Stimulated activated CD4-positive, alpha-beta T cell treated with anti-CD3 and anti-CD28 coated beads, Interleukin-2, amount 100 ng/mL, for 24 hours (primary cell): Measurements from ENCODE around the gene CNTF.
"Not testable (repeated sequence)": the region's sequence is repeated elsewhere in the genome, so short reads cannot be mapped to it uniquely, and the experiment has no call there.

Experiments
- DNase-seq, 2 donors: peaks; one replicate each; pipeline ENCODE4 v3.0.0-alpha.2; 2020

Gene CNTF, protein sequence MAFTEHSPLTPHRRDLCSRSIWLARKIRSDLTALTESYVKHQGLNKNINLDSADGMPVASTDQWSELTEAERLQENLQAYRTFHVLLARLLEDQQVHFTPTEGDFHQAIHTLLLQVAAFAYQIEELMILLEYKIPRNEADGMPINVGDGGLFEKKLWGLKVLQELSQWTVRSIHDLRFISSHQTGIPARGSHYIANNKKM

DNA sequence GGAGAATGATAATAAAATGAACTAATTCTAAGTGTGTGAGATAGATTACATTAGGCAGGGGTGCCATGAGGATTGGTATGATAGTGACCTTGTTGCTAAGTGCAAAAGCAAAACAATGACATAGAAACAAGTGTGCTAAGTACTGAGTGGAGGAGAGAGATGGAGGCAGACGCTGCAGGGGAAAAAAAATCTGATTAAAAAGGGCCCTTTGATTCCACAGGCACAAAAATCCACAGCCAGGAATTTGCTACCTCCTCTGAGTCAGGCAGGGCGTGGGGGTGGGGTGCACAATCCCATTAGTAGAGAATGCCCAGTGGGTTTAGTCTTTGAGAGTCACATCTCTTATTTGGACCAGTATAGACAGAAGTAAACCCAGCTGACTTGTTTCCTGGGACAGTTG lies at the start of gene CNTF:
Gene CNTF (plus strand): TSS at position 322 of the 400 bp plus-strand sequence. CDS start 88 bp downstream, outside the sequence.
- DNase-seq = no peak

DNA sequence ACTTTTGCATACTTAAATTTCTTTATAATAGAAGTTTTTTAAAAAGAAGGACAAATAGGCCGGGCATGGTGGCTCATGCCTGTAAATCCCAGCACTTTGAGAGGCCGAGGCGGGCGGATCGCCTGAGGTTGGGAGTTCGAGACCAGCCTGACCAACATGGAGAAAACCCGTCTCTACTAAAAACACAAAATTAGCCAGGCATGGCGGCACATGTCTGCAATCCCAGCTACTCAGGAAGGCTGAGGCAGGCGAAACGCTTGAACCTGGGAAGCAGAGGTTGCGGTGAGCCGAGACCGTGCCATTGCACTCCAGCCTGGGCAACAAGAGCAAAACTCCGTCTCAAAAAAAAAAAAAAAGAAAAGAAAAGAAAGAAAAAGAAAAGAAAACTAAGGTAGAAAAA lies 49.6 kb upstream of the CNTF start:
- DNase-seq = not testable (repeated sequence)

DNA sequence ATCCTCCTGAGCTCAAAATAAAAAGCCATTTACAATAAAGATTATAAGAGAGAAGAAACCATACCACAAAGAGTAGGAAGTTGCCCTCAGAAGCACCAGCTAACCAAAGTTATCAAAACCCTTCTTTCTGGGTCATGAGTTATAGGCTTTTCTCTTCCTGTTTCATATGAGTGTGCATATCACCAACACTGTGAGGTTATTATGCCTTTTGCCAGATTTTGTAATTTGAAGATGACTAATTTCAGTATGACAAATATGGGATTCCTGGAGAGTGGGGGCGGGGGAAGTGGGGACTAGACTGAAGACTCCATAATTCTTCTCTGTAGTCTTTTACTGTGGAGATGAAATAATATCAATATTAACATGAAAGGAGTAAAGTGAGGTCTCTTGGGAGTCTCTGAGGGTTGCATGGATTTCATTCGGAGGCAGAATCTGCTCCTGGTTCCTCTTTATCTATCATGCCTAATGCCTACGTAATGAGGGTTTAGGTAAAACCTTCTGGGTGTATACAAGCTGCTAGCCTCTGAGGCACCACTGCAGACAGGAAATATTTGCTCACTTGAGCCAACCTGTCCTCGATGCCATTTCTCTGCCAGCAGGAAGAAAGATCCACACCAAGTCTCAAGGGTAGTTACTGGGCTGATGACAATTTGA lies 48.9 kb upstream of the CNTF start:
- DNase-seq = peak; percentile 76 to 81

DNA sequence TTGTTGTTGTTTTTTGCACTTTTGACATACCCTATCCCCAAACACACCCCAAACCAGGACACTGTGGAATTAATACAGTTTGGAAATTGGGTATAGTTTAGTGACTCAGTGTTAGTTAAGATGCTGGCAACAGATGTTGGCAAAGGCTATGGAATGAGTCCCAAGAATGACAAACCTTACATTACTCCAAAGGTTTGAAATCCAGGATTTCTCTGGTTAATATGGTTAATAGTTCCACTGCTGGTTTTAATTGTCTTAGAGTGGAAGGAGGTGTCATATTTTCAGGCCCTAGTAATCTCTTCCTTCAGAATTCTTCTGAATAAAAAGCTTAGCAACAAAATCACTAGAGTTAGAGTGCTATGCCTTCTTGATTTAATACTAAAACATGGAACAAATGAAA lies 47.6 kb upstream of the CNTF start:
- no peak for DNase-seq

DNA sequence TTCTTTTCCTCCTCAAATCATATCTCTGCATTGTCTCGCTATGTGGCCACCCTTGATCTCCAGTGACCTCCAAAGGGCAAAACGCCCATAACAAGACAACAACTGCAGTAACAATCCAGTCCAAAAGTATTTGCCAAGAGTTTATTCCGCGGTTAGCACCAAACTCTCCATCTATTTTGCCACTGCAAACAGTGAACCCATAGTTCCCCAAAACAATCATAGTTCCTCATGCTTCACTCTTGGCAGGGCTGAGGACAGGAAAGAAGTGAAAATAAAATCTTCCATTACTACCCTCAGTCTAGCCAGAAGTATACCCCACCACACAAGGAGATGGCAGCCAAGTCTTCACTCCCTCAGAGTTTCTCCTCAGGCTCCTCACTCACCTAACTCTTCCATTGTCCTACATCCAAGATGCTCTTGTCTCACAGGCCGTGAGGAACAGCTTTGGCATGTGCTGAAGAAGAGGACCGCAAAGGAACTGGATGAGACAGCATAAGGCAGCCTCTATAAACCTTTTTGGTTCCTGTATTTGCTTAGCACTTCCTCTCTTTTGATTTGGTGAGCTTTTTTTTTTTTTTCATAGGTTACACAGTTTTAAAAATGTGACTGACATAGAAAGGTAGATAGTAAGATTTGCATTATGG lies 47.0 kb upstream of the CNTF start, which contains the start of gene LPXN:
Gene LPXN (minus strand): TSS at position 480 of the 644 bp plus-strand sequence. CDS start 84 bp downstream, at position 396.
- peak; percentile 29 to 55 for DNase-seq

DNA sequence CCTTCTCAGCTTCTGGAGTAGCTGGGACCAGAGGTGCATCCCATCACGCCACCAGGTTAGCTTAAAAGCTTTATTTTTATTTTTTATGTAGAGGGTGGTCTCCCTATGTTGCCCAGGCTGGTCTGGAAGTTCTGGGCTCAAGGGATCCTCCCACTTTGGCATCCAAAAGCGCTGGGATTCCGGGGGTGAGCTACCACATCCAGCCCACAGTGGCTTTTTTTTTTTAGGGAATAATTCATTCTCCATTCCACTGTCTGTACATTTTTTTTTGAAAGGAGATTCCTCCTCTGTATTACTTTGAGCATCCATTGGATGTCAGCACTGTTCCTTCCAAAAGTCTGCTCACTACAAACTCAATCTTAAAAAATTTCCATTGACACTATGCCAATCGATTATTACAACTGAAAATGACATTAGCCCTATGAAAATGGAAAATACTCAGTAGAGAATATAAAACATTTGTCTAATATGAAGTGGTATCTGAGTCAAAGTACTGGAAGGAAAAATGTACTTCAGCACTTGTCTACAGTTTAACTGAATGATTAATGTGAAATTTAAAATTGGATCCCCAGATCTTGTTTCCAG lies 45.5 kb upstream of the CNTF start:
- no peak for DNase-seq

DNA sequence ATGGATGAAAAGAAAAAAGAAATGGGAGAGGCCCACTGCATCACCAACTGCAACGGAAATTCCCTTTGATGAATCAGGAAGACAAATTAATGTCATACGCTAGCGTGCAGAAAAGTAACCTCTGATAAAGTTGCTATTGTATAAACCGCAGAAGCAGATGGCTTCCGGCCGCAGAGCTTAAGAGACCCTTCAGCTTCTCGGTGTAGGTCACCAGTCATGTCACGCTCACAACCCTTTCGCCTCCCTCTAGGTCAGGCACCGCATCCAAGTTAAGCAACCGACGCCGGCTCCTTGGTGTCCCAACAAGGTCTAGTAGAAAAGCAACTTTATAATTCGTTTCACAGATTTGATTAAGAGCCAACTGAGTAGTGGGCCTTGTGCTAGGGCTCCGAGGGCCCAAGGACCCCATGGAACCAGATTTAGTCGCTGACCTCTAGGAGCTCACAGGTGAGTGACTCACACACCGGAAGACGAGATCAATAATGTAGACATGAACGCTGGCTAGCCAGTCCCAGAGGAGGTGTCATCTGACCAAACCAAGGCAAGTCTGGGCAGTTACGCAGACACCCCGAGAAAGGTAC lies 44.8 kb upstream of the CNTF start:
- DNase-seq = peak; percentile 71 to 81

DNA sequence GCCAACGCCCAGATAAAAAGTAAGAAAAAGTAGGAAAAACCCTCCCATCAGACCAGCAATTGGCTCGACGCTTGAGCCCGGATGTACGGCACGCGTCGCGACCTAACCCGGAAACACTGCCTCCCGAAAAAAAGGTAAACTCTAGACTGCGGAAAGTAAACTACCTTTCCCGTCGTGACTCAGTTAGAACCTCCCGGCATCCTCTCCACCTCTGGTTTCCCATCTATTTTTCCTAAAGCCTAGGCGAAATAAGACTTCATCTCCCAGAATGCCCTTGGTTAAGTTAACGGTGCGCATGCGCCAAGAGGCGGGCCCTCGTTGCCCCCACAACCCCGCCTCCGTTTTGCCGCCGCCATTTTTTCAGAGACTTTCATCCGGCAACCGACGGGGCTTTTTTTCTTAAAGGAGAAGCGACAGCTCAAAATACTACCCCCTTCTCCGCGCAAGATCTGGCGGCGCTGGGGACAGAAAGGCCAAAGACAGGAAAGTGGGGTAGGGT lies 44.3 kb upstream of the CNTF start:
- DNase-seq = peak; percentile 90 to 92

DNA sequence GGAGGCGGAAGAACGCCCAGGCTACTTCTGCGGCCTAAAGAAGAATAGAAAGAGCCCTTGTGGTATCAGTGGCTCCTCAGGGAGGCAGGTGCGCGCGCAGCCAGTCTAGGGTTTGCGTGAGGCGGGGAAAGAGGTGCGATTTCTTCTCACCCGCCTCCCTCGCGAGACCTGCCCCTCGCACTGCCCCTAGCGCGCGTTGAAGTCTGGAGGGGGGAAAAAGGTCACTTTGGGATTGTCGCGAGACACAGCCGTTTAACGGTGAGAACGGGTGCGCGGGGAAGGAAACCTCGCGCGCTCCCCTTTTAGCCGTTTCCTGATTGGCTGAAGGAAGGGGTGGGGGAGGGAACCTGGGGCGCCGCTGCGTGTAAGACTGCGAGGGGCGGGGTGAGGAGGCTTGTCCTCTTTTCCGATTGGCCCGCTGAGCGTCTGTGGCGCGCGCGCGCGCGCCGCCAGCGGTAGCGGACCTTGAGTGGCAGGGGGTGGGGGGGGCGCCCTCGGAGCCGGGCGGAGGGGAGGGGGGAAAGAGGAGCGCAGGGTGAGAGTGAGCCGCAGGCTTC lies 43.8 kb upstream of the CNTF start, which contains the start of gene ZFP91:
Gene ZFP91 (plus strand): TSS at position 429 of the 557 bp plus-strand sequence. CDS start 219 bp downstream, outside the sequence.
- DNase-seq = peak; percentile 94 to 96

DNA sequence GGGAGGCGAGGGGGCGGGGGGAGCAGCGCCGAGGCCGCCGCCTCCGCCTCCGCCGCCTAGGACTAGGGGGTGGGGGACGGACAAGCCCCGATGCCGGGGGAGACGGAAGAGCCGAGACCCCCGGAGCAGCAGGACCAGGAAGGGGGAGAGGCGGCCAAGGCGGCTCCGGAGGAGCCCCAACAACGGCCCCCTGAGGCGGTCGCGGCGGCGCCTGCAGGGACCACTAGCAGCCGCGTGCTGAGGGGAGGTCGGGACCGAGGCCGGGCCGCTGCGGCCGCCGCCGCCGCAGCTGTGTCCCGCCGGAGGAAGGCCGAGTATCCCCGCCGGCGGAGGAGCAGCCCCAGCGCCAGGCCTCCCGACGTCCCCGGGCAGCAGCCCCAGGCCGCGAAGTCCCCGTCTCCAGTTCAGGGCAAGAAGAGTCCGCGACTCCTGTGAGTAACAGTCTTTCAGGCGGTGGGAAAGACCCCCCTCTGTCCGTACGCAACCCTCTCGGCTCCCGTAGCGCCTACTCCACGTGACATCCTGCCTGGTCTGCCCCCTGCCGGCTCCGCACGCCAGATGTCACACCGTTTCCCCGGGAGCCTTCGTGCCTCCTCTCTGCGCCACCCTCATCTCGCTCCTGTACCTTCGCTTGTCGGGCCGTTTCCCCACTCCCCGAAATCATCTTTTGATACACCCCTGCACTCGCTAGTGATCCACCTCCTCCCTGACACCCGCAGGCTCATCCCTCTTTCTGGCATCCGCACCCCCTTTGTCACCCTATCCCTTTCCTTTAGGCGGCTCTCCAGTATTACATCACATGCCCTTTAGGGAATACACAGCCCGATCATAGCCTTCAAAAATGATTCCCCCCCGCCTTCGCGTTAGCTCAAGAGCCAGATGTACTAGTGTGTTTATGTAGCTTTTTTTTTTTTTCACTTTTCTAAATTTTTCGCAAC lies 43.0 kb upstream of the CNTF start:
- peak; percentile 89 to 95 for DNase-seq

DNA sequence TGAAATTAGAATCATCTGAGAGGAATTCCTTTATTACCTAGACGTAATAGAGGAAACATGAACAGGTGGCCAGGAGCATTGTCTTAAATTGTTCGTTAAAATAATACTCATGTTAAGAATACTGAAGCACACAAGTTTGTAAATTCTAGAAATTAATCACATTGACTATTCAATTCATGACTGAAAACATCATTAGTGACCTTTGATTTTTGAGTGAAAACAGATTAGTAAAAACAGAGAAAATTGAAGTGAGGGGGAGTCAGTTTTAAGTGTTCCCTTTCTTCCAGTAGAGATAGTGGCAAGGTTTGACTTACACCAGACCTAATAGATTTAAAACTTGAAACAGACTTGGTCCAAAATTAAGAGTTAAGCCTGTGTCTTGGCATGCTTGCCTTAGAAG lies 42.2 kb upstream of the CNTF start:
- no peak for DNase-seq

DNA sequence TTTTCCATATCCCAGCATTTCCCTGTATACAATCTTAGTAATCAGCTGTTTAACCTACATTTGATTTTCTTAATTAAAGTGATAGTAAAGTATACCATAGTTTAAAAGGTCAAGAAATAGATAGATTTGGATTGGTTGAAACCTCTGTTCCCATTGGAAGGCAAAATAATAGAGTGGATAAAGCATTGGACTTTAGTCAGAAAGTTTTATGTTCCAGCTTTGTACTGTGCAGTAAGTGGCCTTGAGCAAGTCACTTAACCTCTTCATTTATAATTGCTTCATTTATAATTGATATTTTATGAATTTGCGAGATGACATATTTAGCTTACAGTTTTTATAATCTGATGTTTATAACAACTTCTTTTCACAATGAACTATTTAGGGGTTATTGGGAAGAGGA lies 40.0 kb upstream of the CNTF start:
- DNase-seq = no peak

DNA sequence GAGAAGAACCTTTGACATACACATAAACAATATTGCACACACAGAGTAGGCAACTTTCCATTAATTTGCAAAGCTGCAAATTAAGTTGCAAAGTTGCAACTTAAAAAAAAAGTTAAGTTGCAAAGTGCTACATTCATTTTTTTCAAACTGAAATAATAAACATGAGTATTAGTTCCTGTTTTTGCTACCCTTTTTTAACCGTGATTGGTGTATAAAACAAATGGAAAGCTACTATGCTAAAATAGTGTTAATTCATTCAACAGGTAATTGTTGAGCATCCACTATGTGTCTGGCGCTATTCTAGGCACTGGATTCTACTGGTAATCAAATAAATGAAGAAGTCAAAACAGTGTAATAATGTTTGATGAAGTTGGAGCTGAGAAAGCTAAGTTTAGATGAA lies 35.5 kb upstream of the CNTF start:
- no peak for DNase-seq

DNA sequence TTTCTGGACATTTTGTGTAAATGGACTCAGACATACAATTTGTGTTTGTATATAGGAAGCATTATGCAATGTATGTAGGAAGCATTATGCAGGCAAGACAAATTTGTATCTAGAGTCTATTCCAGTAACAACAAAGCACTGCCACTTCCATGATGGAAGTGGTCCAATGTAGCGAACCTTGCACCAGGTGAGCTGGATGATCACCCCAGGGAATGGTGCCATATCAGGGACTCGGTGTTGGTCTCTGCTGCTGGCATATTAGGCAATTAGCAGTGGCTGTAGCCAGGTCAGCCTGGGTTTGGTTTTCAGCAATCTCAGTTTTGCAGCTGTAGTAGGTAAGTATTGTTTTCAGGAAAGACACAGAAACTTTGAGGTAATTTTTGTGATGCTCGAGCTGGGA lies 30.8 kb upstream of the CNTF start:
- DNase-seq = no peak

DNA sequence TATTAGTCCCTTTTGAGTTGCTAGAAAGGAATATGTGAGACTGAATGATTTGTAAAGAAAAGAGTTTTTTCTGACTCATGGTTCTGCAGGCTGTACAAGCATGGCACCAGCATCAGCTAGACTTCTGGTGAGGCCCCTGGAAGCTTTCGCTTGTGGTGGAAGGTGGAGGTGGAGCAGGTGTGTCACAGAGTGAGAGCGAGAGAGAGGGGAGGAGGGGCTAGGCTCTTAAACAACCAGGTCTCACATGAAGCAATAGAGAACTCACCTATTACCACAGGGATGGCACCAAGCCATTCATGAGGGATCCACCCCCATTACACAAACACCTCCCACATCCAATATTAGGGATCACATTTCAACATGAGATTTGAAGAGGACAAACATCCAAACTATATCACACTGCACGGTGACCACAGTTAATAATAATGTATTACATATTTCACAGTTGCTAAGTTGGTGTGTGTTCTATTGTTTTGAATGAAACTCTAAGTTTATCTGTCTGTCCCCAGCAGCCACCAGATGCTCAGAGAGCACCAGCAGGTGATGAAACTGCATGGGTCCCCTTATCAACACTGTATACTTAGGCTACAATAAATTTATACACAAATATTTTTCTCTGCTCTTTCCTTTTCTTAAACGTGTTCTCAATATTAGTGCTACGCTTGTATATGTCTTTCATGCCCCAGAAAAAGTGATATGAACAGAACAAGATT lies 29.5 kb upstream of the CNTF start:
- DNase-seq = peak; percentile 49 to 64

DNA sequence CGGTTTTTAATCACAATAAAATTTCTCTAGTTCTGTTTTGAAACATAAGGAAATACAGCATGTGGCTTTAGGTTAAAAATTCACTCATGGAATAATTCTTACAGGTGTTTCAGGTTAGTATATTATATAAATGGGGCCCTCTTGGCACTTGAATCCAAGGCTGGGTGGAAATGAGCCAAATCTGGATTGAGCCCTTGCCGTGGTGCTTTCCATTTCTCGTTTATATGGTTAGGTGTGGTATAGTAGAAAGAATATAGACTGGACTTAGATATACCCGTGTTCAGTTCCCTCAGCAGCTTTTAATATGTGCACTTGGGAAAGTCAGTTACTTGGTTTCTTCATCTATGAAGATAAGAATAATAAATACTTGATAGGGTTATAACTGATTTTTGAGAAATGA lies 27.6 kb upstream of the CNTF start:
- DNase-seq = no peak

DNA sequence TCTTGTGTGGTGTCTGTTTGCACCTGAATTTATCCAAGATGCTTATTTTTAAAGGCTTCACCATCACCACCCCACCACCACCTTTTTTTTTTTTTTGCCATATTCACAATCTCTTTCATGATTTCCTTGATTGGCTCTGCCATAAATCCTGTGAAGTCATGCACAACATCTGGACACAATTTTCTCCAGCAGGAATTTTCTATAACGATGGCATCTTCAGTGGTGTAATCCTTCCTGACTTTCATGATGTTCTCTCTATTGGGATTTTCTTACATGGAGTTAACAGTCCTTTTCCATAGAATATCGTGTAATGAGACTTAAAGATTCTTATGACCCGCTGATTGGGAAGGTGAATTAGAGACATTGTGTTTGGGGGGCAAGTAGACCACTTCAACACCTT lies 25.8 kb upstream of the CNTF start:
- no peak for DNase-seq

DNA sequence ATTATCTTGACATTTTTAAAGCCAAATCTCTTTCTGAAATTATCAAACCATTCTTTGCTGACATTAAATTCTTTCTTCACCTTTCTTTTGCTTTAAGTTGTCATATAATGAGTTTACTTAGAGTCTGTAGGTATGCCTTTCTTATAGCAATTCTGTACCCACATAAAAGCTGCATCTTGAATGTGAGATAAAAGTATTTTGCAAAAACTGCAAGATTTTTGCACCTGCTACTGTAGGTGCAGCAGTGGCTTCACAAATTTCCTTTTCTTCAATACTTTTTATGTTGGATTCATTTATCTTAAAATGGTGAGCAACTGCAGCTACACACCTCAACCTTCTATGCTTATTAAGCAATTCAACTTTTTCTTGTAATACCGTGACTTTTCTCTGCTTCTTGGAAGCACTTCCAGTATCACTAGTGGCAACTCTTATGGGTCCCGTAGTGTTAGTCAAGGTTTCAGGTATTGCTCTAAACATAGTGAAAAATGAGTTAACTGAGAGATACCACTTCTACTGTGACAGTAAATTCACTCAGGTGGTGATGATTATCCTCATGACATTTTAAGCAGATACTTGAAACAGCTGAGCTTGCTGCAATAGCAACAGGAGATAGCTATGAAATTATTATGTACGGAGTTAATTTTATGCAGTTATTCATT lies 24.9 kb upstream of the CNTF start:
- DNase-seq = no peak

DNA sequence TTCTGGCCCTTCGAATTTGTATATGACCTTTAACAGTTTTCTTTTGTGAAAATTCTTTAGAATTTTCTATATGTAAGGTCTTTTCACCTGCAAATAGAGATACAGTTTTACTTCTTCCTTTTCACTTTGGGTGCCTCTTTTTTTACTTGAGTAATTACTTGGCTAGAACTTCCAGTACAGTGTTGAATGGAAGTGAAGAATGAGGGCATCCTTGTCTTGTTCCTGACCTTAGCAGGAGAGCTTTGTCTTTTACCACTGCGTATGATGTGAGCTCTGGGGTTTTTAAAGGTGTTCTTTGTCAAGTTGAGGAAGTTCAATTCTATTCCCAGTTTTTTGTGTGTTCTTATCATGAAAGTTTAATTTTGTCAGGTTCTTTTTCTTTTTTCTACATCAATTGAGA lies 22.0 kb upstream of the CNTF start:
- DNase-seq = no peak
